ENCODE measurements around the gene RBP3. TPM values are rescaled to one million over a fixed set of nuclear protein-coding genes. Genes with fewer than 3 reads are reported as not detected.

Gene RBP3
- total RNA-seq, 1 donor from 2014 or later, result not detected

- Histone ChIP-seq H3K4me3 (no peak overlapping the region), H3K27ac (no peak overlapping the region), H3K4me1 (no peaks in the 10 kb centered on the region), H3K36me3 (no peaks in the 10 kb centered on the region), H3K9me3 (no peaks in the 10 kb centered on the region), H3K27me3 (no peaks in the 10 kb centered on the region)
- TF ChIP-seq CTCF (IDR thresholded peaks at IDR 0.05), result no peak
- intact Hi-C loops (cut with DNase I), result loop anchor here (10.0 kb wide), 1 partner anchor 274 kb away; no protein-coding TSS in a partner anchor
- DNase-seq (peak; percentile 34), ATAC-seq (no peak)
Measured at GRCh38 chr10:47318706-47319105, 29.5 kb upstream of the RBP3 start.

- intact Hi-C loops (cut with DNase I), result loop anchor here (10.0 kb wide), 1 partner anchor 275 kb away; no protein-coding TSS in a partner anchor
- no peak for DNase-seq
Measured at GRCh38 chr10:47319784-47320183, 28.4 kb upstream of the RBP3 start.

GRCh38 chr10:47320812-47321211 is 27.4 kb upstream of the RBP3 start:
- no peaks in the 10 kb centered on the region for H3K4me1 ChIP-seq
- no peak for TF ChIP-seq CTCF (IDR thresholded peaks at IDR 0.05)
- no peak overlapping the region for H3K27ac ChIP-seq
- H3K27me3 ChIP-seq, result no peaks in the 10 kb centered on the region
- ATAC-seq (no peak), DNase-seq (no peak)
- H3K4me3 ChIP-seq, result no peak overlapping the region
- intact Hi-C loops (cut with DNase I), result no loop called here
- H3K36me3 ChIP-seq, result no peaks in the 10 kb centered on the region
- H3K9me3 ChIP-seq, result no peaks in the 10 kb centered on the region

More at GRCh38 chr10:47319784-47320183, 28.4 kb upstream of the RBP3 start:
- Histone ChIP-seq H3K9me3 (no peaks in the 10 kb centered on the region), H3K36me3 (no peaks in the 10 kb centered on the region), H3K4me3 (no peak overlapping the region), H3K4me1 (no peaks in the 10 kb centered on the region), H3K27me3 (no peaks in the 10 kb centered on the region), H3K27ac (no peak overlapping the region)
- ATAC-seq, result no peak
- TF ChIP-seq CTCF (IDR thresholded peaks at IDR 0.05), result no peak

GRCh38 chr10:47321521-47322195 is 26.5 kb upstream of the RBP3 start:
- no peaks in the 10 kb centered on the region for H3K36me3 ChIP-seq
- intact Hi-C loops (cut with DNase I), result no loop called here
- no peak overlapping the region for H3K27ac ChIP-seq
- ATAC-seq, result no peak
- peak; percentile 46 for DNase-seq
- H3K27me3 ChIP-seq, result no peaks in the 10 kb centered on the region
- no peaks in the 10 kb centered on the region for H3K9me3 ChIP-seq
- H3K4me1 ChIP-seq, result no peaks in the 10 kb centered on the region
- TF ChIP-seq CTCF (IDR thresholded peaks at IDR 0.05), result no peak
- H3K4me3 ChIP-seq, result no peak overlapping the region

- Histone ChIP-seq H3K9me3 (no peaks in the 10 kb centered on the region), H3K36me3 (no peaks in the 10 kb centered on the region), H3K4me1 (no peaks in the 10 kb centered on the region), H3K27ac (no peak within 1 kb of the TSS), H3K4me3 (no peak within 1 kb of the TSS), H3K27me3 (no peaks in the 10 kb centered on the region)
- DNase-seq (peak; percentile 48), ATAC-seq (no peak)
- no peak for TF ChIP-seq CTCF (IDR thresholded peaks at IDR 0.05)
- intact Hi-C loops (cut with DNase I), result no loop called here
Measured at GRCh38 chr10:47322300-47323061, 25.7 kb upstream of the RBP3 start, which contains the start of gene GDF2. TSS of gene GDF2 (plus strand) at chr10:47322454. CDS start at chr10:47322669, 215 bp downstream.
